Activated CD8-positive, alpha-beta T cell treated with anti-CD3 and anti-CD28 coated beads for 36 hours (primary cell): Measurements from ENCODE around the gene IZUMO4. TPM values are rescaled to one million over a fixed set of nuclear protein-coding genes. Genes with fewer than 3 reads are reported as not detected.

Experiments used
- ATAC-seq: fragments of 200-7000 bp; cut with Tn5 transposase; one replicate; pipeline ENCODE4 v1.10.0; 2021; ENCODE audit warnings: mild to moderate bottlenecking, moderate library complexity
- CTCF ChIA-PET: fragments of 350-600 bp; sonication (Branson Sonifier 250); formaldehyde crosslinking; loops from one replicate; lab custom pipeline; 2021; ENCODE audit warnings: antibody characterized with exemption; lab: Charles Lee
- POLR2A ChIA-PET: fragments of 350-600 bp; sonication (Branson Sonifier 250); formaldehyde crosslinking; loops from one replicate; lab custom pipeline; 2021; ENCODE audit warnings: antibody characterized with exemption; lab: Charles Lee
- DNase-seq: peaks from one replicate; pipeline ENCODE4 v3.0.0-alpha.2; 2020
- H3K27ac Mint-ChIP-seq: one replicate; pipeline ENCODE4 v1.8.0; 2021; ENCODE audit warnings: mild to moderate bottlenecking, mixed read lengths
- H3K27me3 Mint-ChIP-seq: one replicate; pipeline ENCODE4 v1.8.0; 2021; ENCODE audit warnings: mixed read lengths
- H3K36me3 Mint-ChIP-seq: one replicate; pipeline ENCODE4 v1.8.0; 2021; ENCODE audit warnings: low read depth, mixed read lengths
- H3K4me1 Mint-ChIP-seq: one replicate; pipeline ENCODE4 v1.8.0; 2021; ENCODE audit warnings: low read depth, mixed read lengths
- H3K4me3 Mint-ChIP-seq: one replicate; pipeline ENCODE4 v1.8.0; 2021; ENCODE audit warnings: mild to moderate bottlenecking, moderate library complexity, mixed read lengths
- H3K9me3 Mint-ChIP-seq: one replicate; pipeline ENCODE4 v1.8.0; 2021; ENCODE audit warnings: mixed read lengths
- CTCF ChIP-seq: fragments of 200-600 bp; IDR thresholded peaks from one replicate; pipeline ENCODE4 v1.8.0; 2022; ENCODE audit warnings: antibody characterized with exemption, mild to moderate bottlenecking
- intact Hi-C: fragments of 100-400 bp; cut with micrococcal nuclease; formaldehyde crosslinking; loops from one replicate; pipeline ENCODE4 v1.10.0; 2022
- total RNA-seq, 2 experiments: library from RNA; stranded (reverse); gene quantifications; one replicate each; pipeline ENCODE4 v1.2.3, GENCODE V29; 2021

Gene IZUMO4
- total RNA-seq, 2 experiments from 2014 or later = 22.6 to 23.0 TPM

- POLR2A ChIA-PET = interaction anchor here (1.0 to 4.7 kb wide), 4 partner anchors 8 to 23 kb away, joined by 3 to 29 read pairs (median 7); partner anchors contain the start of gene MKNK2
These were observed 32.9 kb upstream of the IZUMO4 start for GRCh38 chr19:2063824-2064223.

GRCh38 chr19:2064395-2064787, 32.3 kb upstream of the IZUMO4 start:
- Mint-ChIP-seq H3K27ac (no peak overlapping the region), H3K4me1 (peaks cover 18% of the 10 kb centered on the region), H3K36me3 (peaks cover 2% of the 10 kb centered on the region), H3K9me3 (no peaks in the 10 kb centered on the region), H3K4me3 (no peak overlapping the region), H3K27me3 (no peaks in the 10 kb centered on the region)
- ChIA-PET CTCF (no interaction called here), POLR2A (interaction anchor here (0.7 kb wide), 1 partner anchor 30 kb away, joined by 3 read pairs; no protein-coding TSS in a partner anchor)
- intact Hi-C loops = no loop called here
- ATAC-seq (no peak), DNase-seq (no peak)
- no peak for TF ChIP-seq CTCF

More at GRCh38 chr19:2063824-2064223, 32.9 kb upstream of the IZUMO4 start:
- CTCF ChIA-PET = interaction anchor here (1.3 kb wide), 1 partner anchor 134 kb away, joined by 4 read pairs; no protein-coding TSS in a partner anchor
- H3K27ac Mint-ChIP-seq = no peak overlapping the region
- H3K9me3 Mint-ChIP-seq = no peaks in the 10 kb centered on the region
- no peak for TF ChIP-seq CTCF
- H3K4me3 Mint-ChIP-seq = no peak overlapping the region
- peaks cover 24% of the 10 kb centered on the region for H3K4me1 Mint-ChIP-seq
- no peak for DNase-seq
- ATAC-seq = no peak
- intact Hi-C loops = no loop called here
- no peaks in the 10 kb centered on the region for H3K27me3 Mint-ChIP-seq
- peaks cover 2% of the 10 kb centered on the region for H3K36me3 Mint-ChIP-seq

- CTCF ChIA-PET = no interaction called here
- Mint-ChIP-seq H3K4me3 (no peak overlapping the region), H3K9me3 (no peaks in the 10 kb centered on the region), H3K4me1 (peaks cover 19% of the 10 kb centered on the region), H3K36me3 (peaks cover 5% of the 10 kb centered on the region), H3K27me3 (no peaks in the 10 kb centered on the region), H3K27ac (no peak overlapping the region)
- intact Hi-C loops = loop anchor here (5.0 kb wide), 1 partner anchor 48 kb away; the partner anchor contains the start of gene BTBD2
- POLR2A ChIA-PET = interaction anchor here (0.7 kb wide), 1 partner anchor 30 kb away, joined by 3 read pairs; no protein-coding TSS in a partner anchor
- TF ChIP-seq CTCF = no peak
- DNase-seq = no peak
- ATAC-seq = no peak
These were observed 31.8 kb upstream of the IZUMO4 start for GRCh38 chr19:2064788-2065524.

- no peaks in the 10 kb centered on the region for H3K27me3 Mint-ChIP-seq
- no peak for DNase-seq
- H3K36me3 Mint-ChIP-seq = peaks cover 38% of the 10 kb centered on the region
- ChIA-PET CTCF (interaction anchor here (0.7 to 2.7 kb wide), 15 partner anchors 9 to 173 kb away, joined by 3 to 25 read pairs (median 5); no protein-coding TSS in a partner anchor), POLR2A (interaction anchor here (0.6 to 3.0 kb wide), 9 partner anchors 8 to 36 kb away, joined by 3 to 10 read pairs (median 4); partner anchors contain the start of gene IZUMO4)
- no peak for TF ChIP-seq CTCF
- H3K4me1 Mint-ChIP-seq = peaks cover 8% of the 10 kb centered on the region
- intact Hi-C loops = no loop called here
- H3K4me3 Mint-ChIP-seq = no peak overlapping the region
- no peaks in the 10 kb centered on the region for H3K9me3 Mint-ChIP-seq
- ATAC-seq = no peak
- no peak overlapping the region for H3K27ac Mint-ChIP-seq
These were observed 26.3 kb upstream of the IZUMO4 start for GRCh38 chr19:2070436-2070827.
